H9 (cell line): Measurements from ENCODE around the gene NDUFS6. TPM values are rescaled to one million over a fixed set of nuclear protein-coding genes. Genes with fewer than 3 reads are reported as not detected.

Experiments
- DNase-seq: peaks from one replicate; pipeline ENCODE4 v3.0.0-alpha.2; 2017
- H2AFZ ChIP-seq: one replicate; pipeline ENCODE4 v1.6.1; 2013; ENCODE audit warnings: mild to moderate bottlenecking, low read length, control low read depth, moderate library complexity
- H2AK5ac ChIP-seq: 2 replicates; pipeline ENCODE4 v1.6.1; 2013; ENCODE audit warnings: low read length, control low read depth, mixed read lengths; ENCODE audit not compliant: insufficient read length
- H2BK120ac ChIP-seq: one replicate; pipeline ENCODE4 v1.6.1; 2013; ENCODE audit warnings: low read depth, mild to moderate bottlenecking, low read length, control low read depth, inconsistent platforms; ENCODE audit not compliant: poor library complexity, severe bottlenecking
- H2BK12ac ChIP-seq: 2 replicates; pipeline ENCODE4 v1.6.1; 2013; ENCODE audit warnings: low read length, control low read depth, mixed read lengths, low read depth; ENCODE audit not compliant: insufficient read length
- H2BK15ac ChIP-seq: 2 replicates; pipeline ENCODE4 v1.6.1; 2013; ENCODE audit warnings: low read depth, low read length, control low read depth
- H2BK20ac ChIP-seq: one replicate; pipeline ENCODE4 v1.6.1; 2013; ENCODE audit warnings: low read depth, mild to moderate bottlenecking, low read length, control low read depth, inconsistent platforms; ENCODE audit not compliant: poor library complexity, severe bottlenecking
- H2BK5ac ChIP-seq: 2 replicates; pipeline ENCODE4 v1.6.1; 2013; ENCODE audit warnings: low read length, control low read depth, mixed read lengths; ENCODE audit not compliant: insufficient read length
- H3K14ac ChIP-seq: 2 replicates; pipeline ENCODE4 v1.6.1; 2013; ENCODE audit warnings: low read length, control low read depth; ENCODE audit not compliant: insufficient read depth
- H3K18ac ChIP-seq: 2 replicates; pipeline ENCODE4 v1.6.1; 2013; ENCODE audit warnings: low read depth, mild to moderate bottlenecking, mixed read lengths, low read length, control low read depth; ENCODE audit not compliant: insufficient read length
- H3K23ac ChIP-seq: 2 replicates; pipeline ENCODE4 v1.6.1; 2013; ENCODE audit warnings: low read length, control low read depth, mixed read lengths, low read depth; ENCODE audit not compliant: insufficient read length
- H3K23me2 ChIP-seq: 2 replicates; pipeline ENCODE4 v1.6.1; 2013; ENCODE audit warnings: low read depth, mild to moderate bottlenecking, mixed read lengths, low read length, control low read depth; ENCODE audit not compliant: insufficient read length, poor library complexity, severe bottlenecking
- H3K27ac ChIP-seq: 2 replicates; pipeline ENCODE4 v1.5.1; 2013; ENCODE audit warnings: low read length, control low read depth, mixed read lengths, low read depth; ENCODE audit not compliant: insufficient read length
- H3K27me3 ChIP-seq: 2 replicates; pipeline ENCODE4 v1.6.1; 2013; ENCODE audit warnings: low read length, control low read depth, inconsistent platforms; ENCODE audit not compliant: insufficient read depth
- H3K4ac ChIP-seq: 2 replicates; pipeline ENCODE4 v1.6.1; 2013; ENCODE audit warnings: low read depth, mild to moderate bottlenecking, control low read depth, inconsistent platforms, low read length, moderate library complexity
- H3K4me1 ChIP-seq: 2 replicates; pipeline ENCODE4 v1.6.1; 2013; ENCODE audit warnings: low read length, control low read depth, inconsistent platforms; ENCODE audit not compliant: insufficient read depth
- H3K4me2 ChIP-seq: 2 replicates; pipeline ENCODE4 v1.6.1; 2013; ENCODE audit warnings: low read length, control low read depth, mixed read lengths; ENCODE audit not compliant: insufficient read length, insufficient read depth
- H3K56ac ChIP-seq: 2 replicates; pipeline ENCODE4 v1.6.1; 2013; ENCODE audit warnings: low read depth, mild to moderate bottlenecking, mixed read lengths, low read length, control low read depth; ENCODE audit not compliant: insufficient read length
- H3K79me1 ChIP-seq: 2 replicates; pipeline ENCODE4 v1.6.1; 2013; ENCODE audit warnings: low read depth, mild to moderate bottlenecking, moderate library complexity, low read length, control low read depth, inconsistent platforms; ENCODE audit not compliant: insufficient read depth, poor library complexity, severe bottlenecking
- H3K79me2 ChIP-seq: 2 replicates; pipeline ENCODE4 v1.6.1; 2013; ENCODE audit warnings: low read length, control low read depth, inconsistent platforms; ENCODE audit not compliant: insufficient read depth
- H3K9ac ChIP-seq: 2 replicates; pipeline ENCODE4 v1.6.1; 2013; ENCODE audit warnings: low read length, control low read depth, mixed read lengths; ENCODE audit not compliant: insufficient read length; ENCODE audit errors: extremely low read depth
- H3K9me3 ChIP-seq: one replicate; pipeline ENCODE4 v1.6.1; 2013; ENCODE audit warnings: low read depth, low read length, inconsistent platforms; ENCODE audit not compliant: control insufficient read depth
- H3T11ph ChIP-seq: one replicate; pipeline ENCODE4 v1.6.1; 2013; ENCODE audit warnings: mild to moderate bottlenecking, low read length, control low read depth, inconsistent platforms
- H4K20me1 ChIP-seq: one replicate; pipeline ENCODE4 v1.6.1; 2013; ENCODE audit not compliant: control insufficient read depth, insufficient read length, insufficient read depth
- H4K5ac ChIP-seq: 2 replicates; pipeline ENCODE4 v1.6.1; 2013; ENCODE audit warnings: low read depth, mild to moderate bottlenecking, mixed read lengths, low read length, control low read depth; ENCODE audit not compliant: insufficient read length
- H4K8ac ChIP-seq: replicated peaks from 2 replicates; pipeline ENCODE4 v1.6.1; 2013; ENCODE audit warnings: low read length, control low read depth, mixed read lengths, low read depth; ENCODE audit not compliant: insufficient read length
- H4K91ac ChIP-seq: 2 replicates; pipeline ENCODE4 v1.6.1; 2013; ENCODE audit warnings: low read depth, mild to moderate bottlenecking, moderate library complexity, mixed read lengths, low read length, control low read depth; ENCODE audit not compliant: insufficient read length
- H3K27ac Mint-ChIP-seq, 3 experiments: 2 replicates in 2 of 3; 3 replicates in 1 of 3; pipeline ENCODE4 v1.8.0; 2020 to 2021; ENCODE audit warnings: mixed read lengths in 3 of 3, mild to moderate bottlenecking in 1 of 3, moderate library complexity in 1 of 3
- H3K27me3 Mint-ChIP-seq: 2 replicates; pipeline ENCODE4 v1.8.0; 2021; ENCODE audit warnings: low read depth, mild to moderate bottlenecking, moderate library complexity, mixed read lengths
- H3K36me3 Mint-ChIP-seq, 3 experiments: 2 replicates in 2 of 3; 3 replicates in 1 of 3; pipeline ENCODE4 v1.8.0; 2020 to 2021; ENCODE audit warnings: low read depth in 3 of 3, mixed read lengths in 3 of 3; ENCODE audit not compliant: insufficient read depth in 1 of 3
- H3K4me1 Mint-ChIP-seq, 2 experiments: 2 replicates each; pipeline ENCODE4 v1.8.0; 2020; ENCODE audit warnings: mixed read lengths in 2 of 2
- H3K4me3 Mint-ChIP-seq, 2 experiments: 2 replicates in 1 of 2; 3 replicates in 1 of 2; pipeline ENCODE4 v1.8.0; 2020 to 2021; ENCODE audit warnings: mild to moderate bottlenecking in 2 of 2, mixed read lengths in 2 of 2, moderate library complexity in 1 of 2
- H3K9me3 Mint-ChIP-seq, 2 experiments: 2 replicates in 1 of 2; 3 replicates in 1 of 2; pipeline ENCODE4 v1.8.0; 2020; ENCODE audit warnings: mild to moderate bottlenecking in 2 of 2, mixed read lengths in 2 of 2, moderate library complexity in 1 of 2
- CTCF ChIP-seq: fragments of 200-600 bp; sonication (generic); conservative IDR thresholded peaks from 3 replicates; pipeline ENCODE4 v1.8.0; 2021; ENCODE audit warnings: antibody characterized with exemption, mild to moderate bottlenecking
- WGBS: extraction: QIAGEN DNeasy Blood & Tissue Kit; methylation state at CpG from one replicate; pipeline ENCODE4 v1.1.7; 2013; ENCODE audit warnings: missing lambda C conversion rate, low lambda C conversion rate, mixed read lengths; ENCODE audit not compliant: insufficient read length; ENCODE audit errors: extremely low coverage; 5-methylcytosine and 5-hydroxymethylcytosine counted together
- total RNA-seq: library from RNA; stranded (reverse); gene quantifications from 2 replicates; pipeline ENCODE4 v1.2.1, GENCODE V29; 2021

NDUFS6 gene
- total RNA-seq, 1 experiment from 2014 or later = 62.5 TPM

- no peak overlapping the region for H3K18ac ChIP-seq
- H3K27me3 ChIP-seq = no peaks in the 10 kb centered on the region; the same call in 1 of the 2 replicates
- no peak overlapping the region for H3K4ac ChIP-seq
- H3T11ph ChIP-seq = no peak overlapping the region
- TF ChIP-seq CTCF = no peak
- no peak overlapping the region for H3K4me3 Mint-ChIP-seq
- no peak overlapping the region for H2BK20ac ChIP-seq
- H3K23ac ChIP-seq = no peak overlapping the region
- H2BK5ac ChIP-seq = no peak overlapping the region
- no peaks in the 10 kb centered on the region for H3K9me3 Mint-ChIP-seq
- H3K4me1 ChIP-seq = no peaks in the 10 kb centered on the region; the same call in 1 of the 2 replicates
- H2AK5ac ChIP-seq = no peak overlapping the region
- H2BK12ac ChIP-seq = no peak overlapping the region
- no peaks in the 10 kb centered on the region for H3K36me3 Mint-ChIP-seq
- H2BK120ac ChIP-seq = no peak overlapping the region
- no peak overlapping the region for H4K8ac ChIP-seq
- H3K23me2 ChIP-seq = no peaks in the 10 kb centered on the region
- H3K27ac Mint-ChIP-seq = no peak overlapping the region
- no peak overlapping the region for H4K91ac ChIP-seq
- no CpG with 5 or more reads among the region's 16 CpGs for WGBS
- no peak overlapping the region for H2AFZ ChIP-seq
- H4K5ac ChIP-seq = no peak overlapping the region
- H3K27me3 Mint-ChIP-seq = peaks cover 7% of the 10 kb centered on the region; the same call in 1 of the 2 replicates
- no peak overlapping the region for H3K9ac ChIP-seq
- H2BK15ac ChIP-seq = no peak overlapping the region
- H3K4me2 ChIP-seq = no peak overlapping the region
- H3K9me3 ChIP-seq = no peaks in the 10 kb centered on the region
- H4K20me1 ChIP-seq = no peaks in the 10 kb centered on the region
- no peak overlapping the region; the same call in 1 of the 2 replicates for H3K14ac ChIP-seq
- H3K79me2 ChIP-seq = no peaks in the 10 kb centered on the region
- no peaks in the 10 kb centered on the region for H3K79me1 ChIP-seq
- DNase-seq = no peak
- peaks cover 14 to 17% of the 10 kb centered on the region in 2 experiments for H3K4me1 Mint-ChIP-seq
- no peak overlapping the region for H3K27ac ChIP-seq
- H3K56ac ChIP-seq = no peak overlapping the region
These were observed 33.5 kb upstream of the NDUFS6 start for GRCh38 chr5:1767524-1768282.
